Measurements from ENCODE around the gene ASCL3.
A peak's percentile ranks its signal among the peaks of the same experiment; 100 is the strongest.
"Not testable (repeated sequence)": the region's sequence is repeated elsewhere in the genome, so short reads cannot be mapped to it uniquely, and the experiment has no call there.

Gene ASCL3

DNA sequence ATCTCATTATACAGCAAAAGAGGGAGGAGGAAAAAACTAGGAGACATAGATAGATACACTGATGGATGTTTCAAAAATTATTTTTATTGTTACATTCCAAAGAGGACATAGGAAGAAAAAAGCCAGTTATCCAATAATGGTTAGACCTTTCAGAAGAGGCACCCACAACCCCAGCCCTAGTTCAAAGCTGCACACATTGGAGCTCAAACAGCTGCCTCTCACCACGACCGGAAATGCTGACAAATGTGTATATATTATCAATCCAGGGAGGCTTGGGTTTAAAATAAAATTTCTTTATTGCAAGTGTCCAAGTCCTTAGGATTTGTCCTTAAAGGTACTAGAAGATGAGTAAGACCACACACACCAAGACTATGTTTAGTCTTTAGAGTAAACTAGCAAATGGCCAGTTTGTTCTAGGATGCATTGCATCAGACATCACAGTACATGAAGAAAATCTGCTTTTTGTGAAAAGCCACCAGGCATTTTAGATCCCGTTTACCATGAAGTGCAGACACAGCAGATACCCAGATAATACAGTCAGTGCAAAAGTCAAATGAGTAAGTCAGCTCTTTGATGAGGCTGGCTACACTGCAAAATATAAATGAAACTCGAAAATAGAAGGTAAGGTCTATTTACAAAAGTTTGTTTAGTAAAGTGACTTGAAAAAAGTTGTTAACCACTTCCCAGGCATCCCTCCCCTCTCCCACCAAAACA is 4.6 kb upstream of the ASCL3 start:
- DNase-seq = no peak

DNA sequence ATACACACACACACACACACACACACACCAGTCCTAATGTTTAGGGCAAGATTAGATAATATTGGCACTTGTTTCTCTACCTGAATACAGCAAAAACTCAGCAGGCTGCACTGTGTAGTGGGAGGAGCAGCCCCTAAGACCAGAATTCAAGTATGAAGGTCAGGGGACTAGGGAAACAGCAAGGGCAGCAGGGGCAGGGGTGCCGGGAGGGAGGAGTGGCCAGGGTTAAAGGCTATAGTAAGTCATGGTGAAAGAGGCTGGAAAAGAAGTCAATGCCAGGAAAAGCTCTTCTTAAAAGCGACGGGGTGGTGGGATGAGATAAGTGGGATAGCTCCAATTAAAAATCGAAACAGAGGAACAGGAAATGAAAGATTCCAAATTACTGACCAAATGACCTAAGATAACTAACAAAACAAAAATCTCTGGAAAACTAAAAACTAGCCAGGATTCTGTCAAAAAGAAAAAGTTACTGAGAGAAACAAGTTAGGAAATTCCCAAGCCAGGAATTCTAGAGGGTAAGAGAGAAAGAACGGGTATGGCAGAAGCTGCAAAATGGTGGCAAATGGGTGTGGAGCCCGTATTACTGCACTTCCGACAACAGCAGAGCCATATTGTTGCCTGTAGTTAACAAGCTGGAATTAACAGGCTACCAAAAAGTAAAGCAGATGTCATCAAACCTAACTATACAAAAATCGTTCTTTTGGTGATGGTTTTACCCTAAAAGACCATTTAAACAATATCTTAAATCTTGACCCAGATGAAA is 1.3 kb downstream of the ASCL3 start:
- DNase-seq = no peak

DNA sequence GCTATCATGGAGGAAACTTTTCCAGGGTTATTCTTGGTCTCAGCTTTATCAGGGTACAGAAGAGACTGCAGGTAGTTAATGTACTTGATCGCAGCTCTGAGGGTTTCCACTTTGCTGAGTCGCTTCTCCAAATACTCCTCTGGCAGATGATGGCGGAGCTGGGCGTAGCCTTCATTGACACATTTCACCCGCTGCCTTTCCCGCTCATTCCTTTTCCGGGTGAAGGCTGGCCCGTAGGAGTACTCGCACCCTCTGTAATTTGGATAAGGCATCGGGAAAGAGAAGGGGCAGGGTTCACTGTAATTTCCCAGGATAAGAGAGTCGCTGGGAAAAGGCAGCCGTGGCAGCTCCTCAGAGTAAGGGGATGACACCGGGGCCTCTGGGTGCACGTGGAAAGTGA is 5.2 kb downstream of the ASCL3 start:
- DNase-seq = no peak

DNA sequence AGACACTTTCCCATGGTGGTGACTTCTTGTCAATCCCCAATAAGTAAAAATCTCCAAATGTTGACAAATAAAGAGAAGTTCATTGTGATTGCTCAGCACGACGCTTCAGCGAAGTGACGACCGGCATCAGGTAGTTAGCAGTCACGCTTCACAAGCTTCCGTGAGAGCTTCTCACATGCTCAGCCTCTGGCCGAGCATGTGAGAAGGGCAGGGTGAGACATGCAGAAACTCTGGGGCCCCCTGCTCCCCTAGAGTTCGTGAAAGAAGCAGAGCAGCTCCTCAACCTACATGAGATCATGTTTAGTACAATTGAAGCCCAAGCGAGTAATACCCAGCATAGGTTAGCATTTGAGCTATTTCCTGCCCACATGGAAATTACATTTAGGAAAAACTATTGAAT is 5.7 kb downstream of the ASCL3 start:
- DNase-seq = no peak

DNA sequence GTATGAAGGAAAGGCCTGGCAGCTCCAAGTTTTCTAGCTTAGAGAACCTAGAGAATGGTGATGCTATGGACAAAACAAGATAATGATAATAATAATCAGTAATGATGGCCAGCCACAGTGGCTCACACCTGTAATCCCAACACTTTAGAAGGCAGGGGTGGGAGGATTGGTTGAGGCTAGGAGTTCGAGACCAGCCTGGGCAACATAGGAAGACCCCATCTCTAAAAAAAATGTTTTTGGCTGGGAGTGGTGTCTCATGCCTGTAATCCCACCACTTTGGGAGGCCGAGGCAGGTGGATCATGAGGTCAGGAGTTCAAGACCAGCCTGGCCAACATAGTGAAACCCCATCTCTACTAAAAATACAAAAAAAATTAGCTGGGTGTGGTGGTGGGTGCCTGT is 7.0 kb downstream of the ASCL3 start:
- not testable (repeated sequence) for DNase-seq

DNA sequence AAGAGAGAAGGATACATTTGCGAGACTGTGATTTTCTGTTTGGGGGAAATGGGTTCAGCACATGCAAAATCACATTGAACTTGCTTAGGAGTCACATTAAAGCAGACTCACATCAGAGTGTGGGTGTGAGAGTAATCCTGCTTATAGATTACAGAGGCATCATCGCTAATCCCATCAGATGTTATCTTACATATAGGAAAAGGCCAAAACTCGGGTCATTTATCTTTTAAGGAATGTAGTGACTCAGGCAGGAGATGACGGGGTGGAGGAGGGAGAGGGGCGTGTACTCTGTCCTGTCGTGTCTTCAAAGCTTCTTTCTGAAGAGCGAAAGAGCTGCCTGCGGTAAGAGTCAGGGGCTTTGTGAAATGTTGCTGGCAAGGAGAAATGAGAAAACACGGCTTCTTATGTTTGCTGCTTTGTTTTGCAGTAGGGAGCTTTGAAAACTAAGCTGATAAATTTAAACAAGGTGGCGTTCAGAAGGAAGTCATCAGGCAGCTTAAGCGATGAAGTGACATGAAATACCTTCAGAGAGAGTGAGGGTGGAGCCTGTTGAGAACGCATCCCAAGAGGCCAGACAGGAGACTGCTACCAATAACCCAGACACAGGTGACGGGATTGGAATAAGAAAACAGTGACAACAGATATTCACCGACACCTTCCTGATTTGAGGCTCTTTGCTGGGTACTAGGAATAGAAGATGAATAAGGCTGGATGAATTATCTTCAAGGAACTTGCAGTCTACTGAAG is 7.9 kb downstream of the ASCL3 start:
- no peak for DNase-seq

DNA sequence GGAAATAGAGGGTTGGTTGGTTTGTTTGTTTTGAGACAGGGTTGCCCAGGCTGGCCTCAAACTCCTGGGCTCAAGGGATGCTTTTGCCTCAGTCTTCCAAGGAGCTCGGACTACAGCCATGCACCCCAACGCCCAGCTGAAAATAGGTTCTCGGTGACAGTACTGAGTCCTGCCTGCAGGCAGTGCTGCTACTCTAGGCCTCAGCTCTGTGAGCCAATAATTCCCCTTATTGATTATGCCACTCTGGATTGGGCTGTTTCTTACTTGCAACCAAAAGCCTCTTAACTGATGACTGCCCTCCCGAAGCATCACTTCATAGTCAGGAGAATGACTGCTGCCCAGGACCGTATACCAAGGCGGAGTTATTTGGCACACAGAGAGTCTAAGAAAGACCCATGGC is 8.9 kb downstream of the ASCL3 start:
- no peak for DNase-seq

DNA sequence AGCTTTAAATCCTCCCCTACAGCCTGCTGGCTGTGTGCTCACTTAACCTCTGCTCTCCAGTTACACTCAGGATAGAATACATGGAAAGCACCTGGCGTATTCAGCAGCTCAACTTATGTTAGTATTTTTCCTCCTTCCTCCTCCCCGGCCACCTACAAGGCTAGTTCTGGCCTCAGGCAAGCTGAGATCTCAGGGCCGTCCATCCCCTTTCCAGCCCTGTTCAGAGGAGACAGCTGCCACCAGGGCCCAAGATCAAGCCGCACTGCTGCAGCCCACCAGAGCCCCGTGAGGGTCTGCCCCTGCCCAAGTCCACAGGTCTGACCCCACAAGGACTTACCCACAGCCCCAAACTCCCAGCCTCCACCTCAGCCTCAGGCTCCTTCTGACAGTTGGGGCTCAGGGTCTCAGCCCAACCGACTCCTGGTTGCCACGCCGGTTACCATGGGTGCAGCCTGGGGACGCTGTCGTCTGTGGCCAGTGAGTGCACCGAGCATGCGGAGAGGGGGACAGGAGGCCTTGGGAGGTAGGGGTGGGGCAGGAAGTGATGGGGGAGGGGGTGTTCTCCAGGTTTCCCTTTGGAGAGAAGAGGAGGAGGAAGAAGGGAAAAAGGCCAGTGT is 10.1 kb downstream of the ASCL3 start, which contains the start of gene C11orf16:
C11orf16 (minus strand) TSS at position 384 of the 617 bp plus-strand sequence. CDS start 639 bp downstream, outside the sequence.
- no peak for DNase-seq

DNA sequence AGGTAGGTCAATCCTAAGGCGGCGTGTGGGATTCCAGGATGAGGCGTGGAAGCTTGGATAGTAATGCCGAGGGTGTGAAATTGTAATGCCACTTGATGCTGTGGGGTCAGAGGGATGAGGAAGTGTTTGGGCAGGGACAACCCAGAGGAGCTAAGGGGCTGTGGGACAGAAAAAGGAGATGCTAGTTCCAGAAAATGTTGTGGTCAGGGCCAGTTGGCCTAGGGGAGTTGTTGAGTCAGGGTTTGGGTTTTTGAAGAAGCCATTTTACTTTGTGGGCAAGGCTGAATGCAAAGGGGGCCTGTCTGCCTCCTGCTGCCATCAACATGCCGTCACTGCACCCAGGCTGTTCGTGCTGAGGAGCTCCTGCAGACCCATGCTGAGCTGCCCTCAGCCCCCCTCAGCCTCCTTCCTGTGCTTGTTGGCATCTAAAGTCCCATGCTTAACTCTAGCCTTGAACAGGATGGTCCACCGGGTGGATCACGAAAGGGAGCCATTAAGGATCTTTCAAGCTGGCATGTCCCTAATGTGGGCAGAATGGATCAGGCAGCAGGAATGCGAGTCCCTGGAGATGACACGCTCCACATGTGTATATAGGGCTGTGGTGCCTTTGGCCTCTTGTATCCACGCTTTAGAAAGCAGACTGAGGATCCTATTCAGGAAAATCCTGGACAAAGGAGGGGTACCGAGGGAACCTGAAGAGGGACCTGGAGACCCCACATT is 12.2 kb downstream of the ASCL3 start:
- DNase-seq = no peak

DNA sequence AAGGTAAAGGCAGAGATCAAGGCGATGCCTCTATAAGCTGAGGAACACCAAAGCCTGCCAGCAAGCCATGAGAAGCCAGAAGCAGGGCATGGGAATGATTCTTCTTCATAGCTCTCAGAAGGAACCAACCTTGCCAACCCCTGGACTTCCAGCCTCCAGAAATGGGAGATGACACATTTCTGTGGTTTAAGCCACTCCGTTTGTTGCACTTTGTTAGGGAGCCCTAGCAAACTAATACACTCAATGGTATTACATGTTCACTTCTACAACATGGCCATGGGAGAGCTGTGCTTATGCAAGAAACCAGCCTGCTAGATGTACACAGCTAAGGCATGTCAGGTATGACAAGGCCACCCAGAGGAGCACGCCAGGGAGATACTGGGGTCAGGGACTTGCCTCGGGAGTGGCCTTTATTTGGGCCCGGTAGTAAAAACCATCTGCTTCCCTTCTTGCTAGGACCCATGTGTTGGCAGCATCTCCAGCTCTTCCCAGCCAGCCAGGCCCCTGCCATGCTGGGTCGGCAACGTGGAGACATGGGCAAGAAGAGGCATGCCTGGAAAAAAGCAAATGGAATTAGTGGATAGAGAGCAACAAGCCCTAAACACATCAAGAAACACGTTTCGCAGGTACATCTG is 13.7 kb downstream of the ASCL3 start:
- DNase-seq = no peak

DNA sequence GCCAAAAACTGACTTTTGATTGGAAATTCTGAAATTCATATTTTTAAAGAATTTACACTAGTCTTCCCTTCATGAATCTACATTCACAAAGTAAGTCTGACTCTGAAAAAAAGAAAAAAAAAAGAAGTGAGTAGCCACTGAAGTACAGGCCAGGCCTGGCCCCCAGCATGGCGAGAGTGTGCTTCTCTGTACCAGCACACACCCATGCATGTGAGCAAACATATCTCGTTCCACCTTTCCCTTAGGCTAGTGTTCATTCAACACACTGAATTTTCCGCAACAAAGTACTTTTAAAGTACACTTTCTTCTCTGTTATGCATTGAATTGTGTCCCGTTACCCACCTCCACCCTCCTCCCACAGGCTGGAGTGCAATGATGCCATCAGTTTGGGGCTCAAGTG is 14.6 kb downstream of the ASCL3 start:
- DNase-seq = no peak

DNA sequence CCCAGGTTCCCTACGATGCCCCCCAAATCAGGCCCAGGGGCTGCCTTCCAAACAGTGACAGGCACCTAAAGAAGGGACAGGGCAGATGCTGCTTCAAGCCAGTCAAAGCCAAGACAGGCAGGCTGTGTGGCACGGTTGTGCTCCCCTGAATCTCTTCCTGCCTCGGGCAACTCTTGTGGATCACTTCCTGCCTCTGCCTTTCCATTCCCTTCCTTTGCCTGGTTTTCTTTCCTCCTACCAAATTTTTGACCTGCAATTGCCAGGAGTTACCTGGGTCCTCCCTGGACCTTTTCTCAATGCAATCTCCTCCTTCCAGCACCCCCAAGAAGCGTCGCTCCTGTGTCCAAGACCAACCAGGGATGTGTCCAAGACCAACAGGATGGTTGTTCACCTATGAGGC is 15.6 kb downstream of the ASCL3 start:
- no peak for DNase-seq

DNA sequence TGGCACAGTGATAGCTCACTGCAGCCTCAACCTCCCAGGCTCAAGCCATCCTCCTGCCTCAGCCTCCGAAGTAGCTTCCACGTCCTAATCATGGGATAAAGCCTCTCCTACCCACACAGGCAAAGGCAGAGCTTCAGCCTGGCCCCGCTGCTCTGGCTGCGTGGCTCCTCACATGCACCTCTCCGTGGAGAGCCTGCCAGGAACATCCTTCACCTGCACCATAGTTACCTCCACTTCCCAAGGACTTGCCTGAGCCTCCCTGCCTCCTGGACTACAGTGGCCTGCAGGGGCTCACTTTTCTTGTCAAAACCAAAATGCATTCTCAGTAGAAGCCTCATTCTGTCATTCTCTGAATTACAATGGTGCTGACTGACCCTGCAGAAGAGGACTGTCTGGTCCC is 16.6 kb downstream of the ASCL3 start:
- DNase-seq = no peak

DNA sequence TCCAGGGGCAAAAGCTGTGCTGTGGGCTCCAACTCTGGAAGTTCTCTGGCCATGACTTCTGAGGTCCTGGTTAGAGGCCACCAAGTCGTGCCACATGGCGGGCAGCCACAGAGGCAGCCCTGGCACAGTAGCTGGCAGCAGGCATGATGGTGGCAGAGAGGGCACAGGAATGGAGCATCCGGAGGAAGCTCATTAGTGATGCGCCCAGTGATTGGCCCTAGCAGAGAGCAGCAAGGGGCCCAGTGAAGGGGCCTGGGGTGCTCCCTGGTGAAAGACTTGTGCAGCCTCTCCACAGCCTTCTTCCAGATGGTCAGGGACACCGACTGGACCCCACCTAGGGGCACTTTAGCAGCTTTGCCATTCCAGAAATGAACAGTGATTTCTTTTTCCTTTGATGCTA is 17.1 kb downstream of the ASCL3 start:
- no peak for DNase-seq

DNA sequence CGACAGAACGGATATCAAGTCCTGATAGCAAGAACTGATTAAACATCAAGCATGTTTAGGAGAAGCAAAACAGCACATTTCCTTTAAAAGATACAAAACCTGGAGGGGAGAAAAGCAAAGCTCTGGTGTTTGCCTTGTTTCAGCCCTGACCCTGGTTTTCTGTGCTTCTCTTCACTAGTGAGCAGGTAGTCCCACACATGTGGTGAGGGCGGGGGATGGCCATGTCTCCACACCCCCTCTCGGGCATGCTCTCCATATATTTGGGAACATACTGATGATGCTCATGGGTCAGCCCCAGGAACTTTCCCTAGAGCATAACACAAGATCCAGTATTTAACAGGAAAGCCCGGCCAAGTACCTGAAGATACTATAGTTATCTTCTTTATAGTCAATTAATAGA is 20.1 kb downstream of the ASCL3 start:
- DNase-seq = no peak

DNA sequence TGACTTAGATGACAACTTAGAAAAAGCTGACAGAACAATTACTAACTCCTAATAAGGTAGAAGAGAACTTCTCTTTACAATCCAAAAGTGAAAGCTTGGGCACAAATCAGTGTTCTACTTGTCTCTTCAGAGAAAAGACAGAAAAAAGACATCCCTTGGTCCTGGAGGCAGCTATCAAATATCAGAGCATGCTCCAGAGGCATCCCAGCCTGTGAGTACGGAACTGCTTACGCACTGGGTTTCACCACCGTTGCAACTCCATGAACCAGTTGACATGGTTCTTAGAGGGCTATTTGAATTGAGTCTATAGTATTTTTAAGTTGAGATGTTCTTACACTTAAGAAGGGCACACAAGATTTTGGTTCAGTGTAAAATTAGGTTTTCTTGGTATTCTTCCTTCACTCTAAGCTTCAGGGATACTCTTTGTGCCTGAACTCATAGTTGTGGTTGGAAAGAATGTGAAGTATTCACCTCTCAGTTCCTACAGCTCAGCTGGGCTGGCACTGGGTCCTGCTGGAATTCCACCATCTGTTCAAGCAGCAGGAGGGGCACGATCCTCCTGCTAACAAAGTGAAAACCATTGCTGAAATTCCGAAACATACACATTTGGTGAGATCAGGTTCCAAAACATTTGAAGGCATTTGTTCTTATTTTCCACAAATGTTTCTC is 25.5 kb downstream of the ASCL3 start:
- peak; percentile 80 for DNase-seq

DNA sequence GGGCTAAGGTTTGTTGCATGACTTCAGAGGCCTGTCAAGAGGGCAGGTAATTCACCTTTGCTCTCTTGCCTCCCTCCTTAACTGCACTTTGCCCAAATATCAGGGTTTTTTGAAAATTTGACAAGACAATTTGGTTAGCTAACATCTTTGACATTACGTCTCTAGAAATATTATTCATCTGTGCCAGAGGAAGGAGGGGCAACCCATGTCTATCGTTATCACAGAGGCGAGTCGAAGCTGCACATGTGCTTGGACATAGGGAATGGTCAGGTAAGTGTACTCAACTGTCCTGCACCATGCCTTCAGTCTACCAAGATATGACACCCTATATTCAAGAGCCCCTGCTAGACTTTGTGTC is 28.2 kb downstream of the ASCL3 start:
- DNase-seq = no peak

DNA sequence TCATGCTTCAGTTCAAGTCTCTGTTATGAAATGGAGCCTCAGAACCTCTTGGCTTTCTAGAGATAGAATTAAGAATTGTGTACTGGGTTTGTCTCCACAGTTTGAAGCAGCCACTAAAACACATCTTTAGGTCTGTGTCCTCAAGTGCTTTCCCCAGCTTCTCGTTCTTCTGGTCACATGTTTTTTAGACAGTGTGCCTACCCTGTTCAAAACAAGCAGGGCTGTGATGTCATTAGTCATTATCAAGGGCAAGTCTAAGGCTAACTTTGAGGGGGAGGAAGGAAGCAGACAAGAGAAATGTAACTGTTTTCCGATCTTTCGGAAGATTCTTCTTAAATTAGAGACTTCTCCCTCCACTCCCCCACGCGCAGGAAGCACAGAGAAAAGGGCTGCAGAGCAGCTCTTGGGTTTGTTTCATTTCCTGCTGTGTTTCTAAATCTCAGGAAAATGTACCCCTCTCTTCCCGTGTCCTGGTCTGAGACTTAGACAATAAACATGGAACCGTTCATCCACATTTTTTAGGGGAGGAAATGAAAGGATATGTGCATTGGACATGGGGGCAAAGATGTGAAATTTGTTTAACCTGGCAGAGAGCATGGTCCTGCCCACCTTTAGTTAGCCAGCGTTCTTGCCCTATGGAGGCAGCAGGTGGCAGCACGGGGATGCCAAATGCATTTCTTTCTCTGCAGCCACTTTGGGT is 28.7 kb downstream of the ASCL3 start:
- peak; percentile 53 for DNase-seq

DNA sequence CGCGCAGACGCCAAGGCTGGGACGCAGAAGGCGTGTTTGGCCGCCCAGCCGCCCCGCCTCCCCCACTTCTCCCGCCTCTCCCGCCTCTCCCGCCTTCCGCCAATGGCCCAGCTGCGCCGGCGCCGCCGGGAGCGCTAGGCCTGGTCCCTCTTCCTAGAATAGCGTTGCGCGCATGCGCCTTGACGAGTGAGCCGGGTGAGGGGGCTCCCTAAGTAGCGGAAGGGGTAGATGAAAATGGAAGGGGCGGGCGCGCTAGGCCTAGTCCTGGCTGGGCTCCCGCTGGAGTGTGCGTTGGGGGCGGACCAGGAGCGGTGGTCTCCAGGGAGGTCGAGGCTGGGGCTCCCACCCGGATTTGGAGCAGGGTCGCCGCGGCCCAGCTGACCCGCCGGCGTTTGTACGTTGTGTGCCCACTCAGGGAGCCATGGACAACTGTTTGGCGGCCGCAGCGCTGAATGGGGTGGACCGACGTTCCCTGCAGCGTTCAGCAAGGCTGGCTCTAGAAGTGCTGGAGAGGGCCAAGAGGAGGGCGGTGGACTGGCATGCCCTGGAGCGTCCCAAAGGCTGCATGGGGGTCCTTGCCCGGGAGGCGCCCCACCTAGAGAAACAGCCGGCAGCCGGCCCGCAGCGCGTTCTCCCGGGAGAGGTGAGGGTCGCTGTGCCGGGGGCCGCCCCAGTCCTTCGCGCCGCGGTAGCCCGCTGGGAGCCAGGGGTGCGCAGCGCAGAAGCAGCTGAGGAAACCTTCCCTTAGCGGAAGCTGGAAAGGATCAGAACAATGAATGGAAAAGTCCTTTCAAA is 31.6 kb downstream of the ASCL3 start, which contains the start of gene AKIP1:
AKIP1 (plus strand) TSS at position 161 of the 795 bp plus-strand sequence; CDS start at position 422, 261 bp downstream.
- peak; percentile 99 for DNase-seq

DNA sequence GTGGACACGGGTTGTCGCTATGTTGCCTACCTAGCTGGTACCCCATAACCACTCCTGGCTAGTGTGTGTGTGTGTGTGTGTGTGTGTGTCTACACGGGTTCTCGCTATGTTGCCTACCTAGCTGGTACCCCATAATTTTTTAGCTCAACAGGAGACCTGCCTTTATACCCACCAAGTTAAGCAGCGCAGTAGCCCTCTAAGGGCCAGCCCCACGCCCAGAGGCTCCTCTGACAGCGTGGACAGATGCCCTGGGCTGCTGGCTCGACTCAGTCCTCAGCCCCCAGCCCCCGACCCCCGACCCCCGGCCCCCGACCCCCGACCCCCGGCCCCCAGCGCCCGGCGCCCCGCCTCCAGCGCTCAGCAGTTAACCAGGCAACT is 32.2 kb downstream of the ASCL3 start:
- no peak for DNase-seq
